GM15510 (cell line): ENCODE measurements around the gene FAXDC2.

Experiments
- POLR2A ChIP-seq: IDR thresholded peaks from 3 replicates; pipeline ENCODE4 v1.6.1; 2011; ENCODE audit warnings: borderline replicate concordance; ENCODE audit not compliant: insufficient read length; ENCODE audit errors: extremely low read depth

The FAXDC2 gene, protein sequence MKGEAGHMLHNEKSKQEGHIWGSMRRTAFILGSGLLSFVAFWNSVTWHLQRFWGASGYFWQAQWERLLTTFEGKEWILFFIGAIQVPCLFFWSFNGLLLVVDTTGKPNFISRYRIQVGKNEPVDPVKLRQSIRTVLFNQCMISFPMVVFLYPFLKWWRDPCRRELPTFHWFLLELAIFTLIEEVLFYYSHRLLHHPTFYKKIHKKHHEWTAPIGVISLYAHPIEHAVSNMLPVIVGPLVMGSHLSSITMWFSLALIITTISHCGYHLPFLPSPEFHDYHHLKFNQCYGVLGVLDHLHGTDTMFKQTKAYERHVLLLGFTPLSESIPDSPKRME

DNA sequence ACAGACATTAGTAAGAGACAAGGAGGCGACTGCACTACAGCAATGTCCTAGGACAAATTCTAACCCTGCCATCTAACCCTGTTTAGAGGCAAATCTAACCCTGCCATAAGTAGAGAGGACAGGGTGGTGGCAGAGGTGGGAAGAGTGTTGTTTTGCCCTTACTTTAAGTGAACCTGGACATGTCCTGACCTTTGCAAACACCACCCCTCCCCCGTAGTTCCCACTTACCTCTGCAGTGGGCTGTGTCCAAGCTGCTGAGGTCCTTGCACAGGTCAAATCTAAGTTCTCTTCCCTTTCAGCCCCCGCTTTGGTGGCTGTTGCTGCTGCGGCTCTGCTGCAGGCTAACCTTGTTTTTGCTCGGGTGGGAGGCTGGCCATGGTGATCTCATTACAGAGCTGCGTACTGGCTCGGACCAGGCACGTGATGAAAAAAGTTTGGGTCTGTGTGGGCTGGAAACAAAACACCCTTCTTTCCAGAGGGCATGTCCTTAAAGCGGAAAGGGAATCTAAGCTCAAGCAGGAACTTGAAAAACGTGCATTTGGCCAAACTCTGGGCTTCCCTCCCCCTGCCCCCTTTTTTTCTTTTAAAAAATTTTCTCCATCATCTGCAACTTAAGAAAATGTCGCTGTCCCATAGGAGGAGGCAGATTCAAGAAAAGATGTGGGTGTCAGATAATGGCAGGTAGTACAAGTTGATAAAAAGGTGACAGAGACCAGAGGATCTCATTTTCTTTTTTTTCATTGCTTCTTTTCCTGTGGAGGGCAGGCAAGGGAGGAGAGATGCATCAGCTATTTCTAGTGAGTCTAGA lies at the start of gene FAXDC2:
Gene FAXDC2 (minus strand): TSS at position 349 of the 808 bp plus-strand sequence. CDS start 12,425 bp downstream, outside the sequence.
- no peak for TF ChIP-seq POLR2A

DNA sequence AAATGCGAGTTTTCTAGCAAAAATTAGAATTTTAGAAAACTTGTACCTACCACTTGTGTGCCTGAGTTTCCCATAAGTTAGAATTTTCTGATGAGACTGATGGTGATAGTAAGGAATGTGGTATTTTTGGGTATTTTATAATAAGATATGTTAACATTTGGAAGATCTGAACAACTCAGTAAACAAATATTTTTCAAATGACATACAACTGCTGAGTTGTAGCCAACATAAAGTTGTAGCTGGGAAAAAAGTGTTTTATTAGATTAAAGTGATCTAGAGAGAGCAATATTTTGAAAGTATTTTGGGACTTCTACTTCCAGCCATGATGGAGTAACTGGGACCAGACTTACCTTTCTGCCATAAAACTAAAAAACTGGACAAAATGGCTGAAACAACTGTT lies 49.7 kb upstream of the FAXDC2 start:
- TF ChIP-seq POLR2A = no peak

GRCh38 chr5:154899151-154899816 lies 48.9 kb upstream of the FAXDC2 start:
- no peak for TF ChIP-seq POLR2A

- no peak for TF ChIP-seq POLR2A
Observed at GRCh38 chr5:154898210-154898609, 47.8 kb upstream of the FAXDC2 start.

DNA sequence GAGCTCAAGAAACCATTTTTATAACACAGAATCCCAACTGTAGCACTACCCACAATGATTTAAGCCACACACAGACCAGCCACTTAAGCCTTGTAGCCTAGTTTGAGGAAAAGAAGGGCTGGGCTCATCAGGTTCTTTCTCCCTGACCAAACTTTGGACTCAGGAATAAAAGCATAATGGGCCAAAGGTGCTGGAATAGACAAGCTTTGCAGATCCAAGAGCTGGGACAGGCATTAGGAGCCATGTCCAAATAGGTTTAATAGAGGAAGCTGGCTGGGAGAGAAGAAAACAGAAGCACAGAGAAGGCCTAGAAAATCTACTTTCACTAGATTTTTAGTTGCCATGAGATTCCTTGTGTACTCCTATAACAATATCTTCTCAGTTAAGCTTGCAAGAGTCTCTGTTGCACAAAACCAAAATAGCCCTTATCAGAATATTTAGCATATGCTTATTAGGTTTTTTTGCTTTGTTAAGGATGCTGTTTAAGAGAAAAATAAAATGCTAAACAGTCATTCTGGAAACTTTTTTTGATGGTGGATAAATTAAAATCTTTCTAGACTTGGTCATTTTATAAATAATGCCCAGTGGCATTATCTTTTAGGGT lies 46.3 kb upstream of the FAXDC2 start:
- TF ChIP-seq POLR2A = no peak

GRCh38 chr5:154895606-154896561 lies 45.5 kb upstream of the FAXDC2 start:
- TF ChIP-seq POLR2A = no peak

DNA sequence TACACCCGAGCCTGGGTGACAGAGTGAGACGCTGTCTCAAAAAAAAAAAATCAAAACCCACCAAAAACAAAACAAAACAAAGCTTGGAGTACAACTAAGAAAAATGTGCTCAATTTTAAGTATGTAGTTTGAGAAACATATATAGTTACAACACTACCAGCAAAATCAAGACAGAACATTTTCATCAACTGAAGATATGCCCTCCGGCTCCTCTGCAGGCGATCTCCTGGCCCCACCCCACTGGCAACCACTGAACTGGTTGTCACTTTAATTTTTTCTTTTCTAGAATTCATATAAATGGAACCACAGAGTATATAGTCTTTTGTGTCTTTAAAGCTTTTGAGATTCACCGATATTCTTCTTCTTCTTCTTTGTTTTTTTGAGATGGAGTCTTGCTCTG lies 43.0 kb upstream of the FAXDC2 start:
- no peak for TF ChIP-seq POLR2A

DNA sequence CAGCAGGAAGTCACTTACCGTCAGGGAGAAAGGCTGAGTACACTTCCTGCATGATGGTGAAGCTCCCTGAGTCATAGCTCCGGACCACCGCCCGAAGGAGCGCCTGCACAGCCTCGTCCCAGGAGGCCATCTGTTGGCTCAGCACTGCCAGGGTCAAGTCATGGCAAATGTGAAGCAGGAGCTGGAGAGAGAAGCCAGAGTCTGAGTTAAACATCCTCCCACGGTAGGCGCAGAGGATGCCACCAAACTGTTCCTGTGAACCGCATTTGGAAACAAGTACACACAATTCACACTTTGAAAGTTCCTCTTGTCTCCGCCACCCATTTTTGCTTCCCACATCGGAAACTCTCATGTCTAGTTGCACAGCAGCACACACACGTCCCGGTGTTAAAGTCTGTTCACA lies 42.0 kb upstream of the FAXDC2 start:
- TF ChIP-seq POLR2A = no peak

- no peak for TF ChIP-seq POLR2A
Observed at GRCh38 chr5:154885439-154885838, 35.0 kb upstream of the FAXDC2 start.

DNA sequence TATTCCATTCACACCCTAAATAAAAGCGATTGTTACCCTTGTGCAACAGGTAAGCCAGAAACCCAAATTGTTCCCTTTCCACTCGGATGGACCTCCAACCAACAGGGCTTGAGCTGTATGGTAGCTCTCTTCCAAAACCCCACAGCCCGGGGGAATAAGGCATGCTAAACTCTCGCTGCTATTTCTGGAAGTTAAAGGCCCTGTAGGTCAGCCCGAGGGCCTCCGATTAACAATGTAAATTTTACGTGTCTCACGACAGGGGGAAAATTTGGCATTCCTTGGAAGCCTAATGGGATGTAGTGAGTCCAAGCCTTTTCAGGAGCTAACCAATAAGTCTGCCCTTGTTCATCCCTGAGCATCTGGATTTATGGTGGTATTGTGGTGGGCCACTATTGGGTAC lies 34.0 kb upstream of the FAXDC2 start:
- no peak for TF ChIP-seq POLR2A

GRCh38 chr5:154881986-154882385 lies 31.6 kb upstream of the FAXDC2 start:
- no peak for TF ChIP-seq POLR2A

- no peak for TF ChIP-seq POLR2A
Observed at GRCh38 chr5:154878642-154879335, 28.4 kb upstream of the FAXDC2 start.

GRCh38 chr5:154873791-154874331 lies 23.5 kb upstream of the FAXDC2 start:
- no peak for TF ChIP-seq POLR2A
